ENCODE measurements around the gene SULT1C2. TPM values are rescaled to one million over a fixed set of nuclear protein-coding genes. Genes with fewer than 3 reads are reported as not detected.

SULT1C2 gene
- total RNA-seq, 1 experiment from 2014 or later = 3.0 TPM

GRCh38 chr2:108345951-108346350, 57.3 kb downstream of the SULT1C2 start:
- Histone ChIP-seq H3K4me1 (replicated peaks; ENCODE audit: insufficient read depth) (no peaks in the 10 kb centered on the region), H3K9me2 (ENCODE audit: insufficient read depth) (no peaks in the 10 kb centered on the region), H3K4me2 (no peak overlapping the region), H3K36me3 (ENCODE audit: low read depth) (no peaks in the 10 kb centered on the region), H3K4me3 (no peak overlapping the region), H3K9me3 (ENCODE audit: insufficient read depth, low read depth) (no peaks in the 10 kb centered on the region), H3F3A (ENCODE audit: insufficient read depth, low read depth) (no peaks in the 10 kb centered on the region), H2AFZ (no peak overlapping the region), H4K20me1 (ENCODE audit: insufficient read depth) (no peaks in the 10 kb centered on the region), H3K79me2 (ENCODE audit: low read depth) (no peaks in the 10 kb centered on the region), H3K27me3 (ENCODE audit: insufficient read depth, low read depth) (no peaks in the 10 kb centered on the region), H3K27ac (no peak overlapping the region)
- ChIA-PET POLR2A (ENCODE audit: unreplicated experiment) (no interaction called here), CTCF (interaction anchor here (0.9 kb wide), 1 partner anchor 291 kb away, joined by 3 read pairs; no protein-coding TSS in a partner anchor)
- DNase-seq = no peak
- no peak for TF ChIP-seq EZH2 (IDR thresholded peaks at IDR 0.05; ENCODE audit: low read depth)
- TF ChIP-seq CTCF (conservative IDR thresholded peaks at IDR 0.05) = no peak
- intact Hi-C loops (cut with micrococcal nuclease; ENCODE audit: unreplicated experiment) = no loop called here
- no TSS peak for BruUV-seq (replicated peaks)

- ChIA-PET POLR2A (ENCODE audit: unreplicated experiment) (no interaction called here), CTCF (interaction anchor here (0.9 kb wide), 1 partner anchor 290 kb away, joined by 3 read pairs; no protein-coding TSS in a partner anchor)
- Histone ChIP-seq H3F3A (ENCODE audit: insufficient read depth, low read depth) (no peaks in the 10 kb centered on the region), H2AFZ (no peak overlapping the region), H3K4me1 (replicated peaks; ENCODE audit: insufficient read depth) (no peaks in the 10 kb centered on the region), H3K27ac (no peak overlapping the region), H3K79me2 (ENCODE audit: low read depth) (no peaks in the 10 kb centered on the region), H4K20me1 (ENCODE audit: insufficient read depth) (no peaks in the 10 kb centered on the region), H3K27me3 (ENCODE audit: insufficient read depth, low read depth) (no peaks in the 10 kb centered on the region), H3K9me2 (ENCODE audit: insufficient read depth) (no peaks in the 10 kb centered on the region), H3K4me2 (no peak overlapping the region), H3K9me3 (ENCODE audit: insufficient read depth, low read depth) (no peaks in the 10 kb centered on the region), H3K4me3 (no peak overlapping the region), H3K36me3 (ENCODE audit: low read depth) (no peaks in the 10 kb centered on the region)
- intact Hi-C loops (cut with micrococcal nuclease; ENCODE audit: unreplicated experiment) = no loop called here
- BruUV-seq (replicated peaks) = no TSS peak
- TF ChIP-seq CTCF (conservative IDR thresholded peaks at IDR 0.05) (no peak), EZH2 (IDR thresholded peaks at IDR 0.05; ENCODE audit: low read depth) (no peak)
- no peak for DNase-seq
Observed at GRCh38 chr2:108346827-108347226, 58.1 kb downstream of the SULT1C2 start.

- Histone ChIP-seq H3F3A (ENCODE audit: insufficient read depth, low read depth) (no peaks in the 10 kb centered on the region), H3K27ac (no peak overlapping the region), H3K4me2 (no peak overlapping the region), H3K4me3 (no peak overlapping the region), H2AFZ (no peak overlapping the region), H3K79me2 (ENCODE audit: low read depth) (no peaks in the 10 kb centered on the region), H3K36me3 (ENCODE audit: low read depth) (no peaks in the 10 kb centered on the region), H3K9me3 (ENCODE audit: insufficient read depth, low read depth) (no peaks in the 10 kb centered on the region), H3K9me2 (ENCODE audit: insufficient read depth) (no peaks in the 10 kb centered on the region), H3K27me3 (ENCODE audit: insufficient read depth, low read depth) (no peaks in the 10 kb centered on the region), H4K20me1 (ENCODE audit: insufficient read depth) (no peaks in the 10 kb centered on the region), H3K4me1 (replicated peaks; ENCODE audit: insufficient read depth) (no peaks in the 10 kb centered on the region)
- BruUV-seq (replicated peaks) = no TSS peak
- no peak for TF ChIP-seq CTCF (conservative IDR thresholded peaks at IDR 0.05)
- TF ChIP-seq EZH2 (IDR thresholded peaks at IDR 0.05; ENCODE audit: low read depth) = no peak
- intact Hi-C loops (cut with micrococcal nuclease; ENCODE audit: unreplicated experiment) = no loop called here
- POLR2A ChIA-PET (ENCODE audit: unreplicated experiment) = no interaction called here
- no peak for DNase-seq
- CTCF ChIA-PET = no interaction called here
Observed at GRCh38 chr2:108347786-108348185, 59.1 kb downstream of the SULT1C2 start.

Measured in PC-9 (cell line).